ENCODE data around the gene PPP1R12A. TPM values are rescaled to one million over a fixed set of nuclear protein-coding genes. Genes with fewer than 3 reads are reported as not detected.

Gene PPP1R12A
- total and polyA plus RNA-seq, 12 donors: 11.5 to 73.5 (median 58.6) TPM

- Histone ChIP-seq H3K9me3 (no peaks in the 10 kb centered on the region), H3K27ac (peak overlapping the region in 6 of 10 donors; percentile 5 to 51 (median 26)), H3K36me3 (peaks cover 0 to 81% (median 6%) of the 10 kb centered on the region in 9 donors), H3K4me3 (no peak overlapping the region), H3K27me3 (no peaks in the 10 kb centered on the region), H3K4me1 (peaks cover 0 to 24% (median 13%) of the 10 kb centered on the region in 9 donors)
- ATAC-seq (peak in 1 of 8 donors; percentile 38), DNase-seq (no peak)
- no peak for TF ChIP-seq CTCF (IDR thresholded peaks at IDR 0.05)
- WGBS, 2 donors: 61 to 74% methylated on average over 1 of the region's 1 CpG
- intact Hi-C loops (cut with DNase I): loop anchor here in 2 of 10 donors (10.0 kb wide), 2 partner anchors 159 to 409 kb away; partner anchors contain the start of gene PPP1R12A (in 2 of the 2)
These were observed 158.8 kb downstream of the PPP1R12A start for GRCh38 chr12:79776111-79776510.

GRCh38 chr12:79775355-79776027 lies 159.4 kb downstream of the PPP1R12A start:
- no peaks in the 10 kb centered on the region for H3K27me3 ChIP-seq
- TF ChIP-seq CTCF (IDR thresholded peaks at IDR 0.05): no peak
- 59 to 79% methylated on average over 3 of the region's 3 CpGs for WGBS, 2 donors
- H3K4me1 ChIP-seq: peaks cover 0 to 24% (median 13%) of the 10 kb centered on the region in 9 donors
- intact Hi-C loops (cut with DNase I): loop anchor here in 2 of 10 donors (10.0 kb wide), 2 partner anchors 159 to 409 kb away; partner anchors contain the start of gene PPP1R12A (in 2 of the 2)
- H3K36me3 ChIP-seq: peaks cover 0 to 75% (median 6%) of the 10 kb centered on the region in 9 donors
- no peaks in the 10 kb centered on the region for H3K9me3 ChIP-seq
- peak overlapping the region in 7 of 10 donors; percentile 13 to 51 (median 26) for H3K27ac ChIP-seq
- no peak overlapping the region for H3K4me3 ChIP-seq
- no peak for DNase-seq
- peak in 2 of 8 donors; percentile 33 to 38 for ATAC-seq

- Histone ChIP-seq H3K36me3 (peaks cover 0 to 59% (median 0%) of the 10 kb centered on the region in 9 donors), H3K4me1 (peaks cover 0 to 34% (median 17%) of the 10 kb centered on the region in 9 donors), H3K9me3 (no peaks in the 10 kb centered on the region), H3K27me3 (no peaks in the 10 kb centered on the region), H3K27ac (peak overlapping the region in 1 of 10 donors; percentile 6), H3K4me3 (no peak overlapping the region)
- ATAC-seq (no peak), DNase-seq (no peak)
- intact Hi-C loops (cut with DNase I): loop anchor here in 2 of 10 donors (10.0 kb wide), 2 partner anchors 161 to 411 kb away; partner anchors contain the start of gene PPP1R12A (in 2 of the 2)
- no peak for TF ChIP-seq CTCF (IDR thresholded peaks at IDR 0.05)
These were observed 161.0 kb downstream of the PPP1R12A start for GRCh38 chr12:79773896-79774295.

- 78 to 80% methylated on average over 2 of the region's 2 CpGs for whole genome bisulfite sequencing, 2 donors
- H3K27ac ChIP-seq: peak overlapping the region in 7 of 10 donors; percentile 3 to 76 (median 51)
- intact Hi-C loops (cut with DNase I): loop anchor here in 3 of 10 donors (10.0 kb wide), 2 partner anchors 165 to 415 kb away; partner anchors contain the start of gene PPP1R12A (in 2 of the 3)
- DNase-seq (no peak), ATAC-seq (peak in 5 of 8 donors; percentile 44 to 72 (median 51))
- peaks cover 0 to 24% (median 6%) of the 10 kb centered on the region in 9 donors for H3K4me1 ChIP-seq
- no peak overlapping the region for H3K4me3 ChIP-seq
- H3K36me3 ChIP-seq: peaks cover 0 to 23% (median 0%) of the 10 kb centered on the region in 9 donors
- no peaks in the 10 kb centered on the region for H3K27me3 ChIP-seq
- no peaks in the 10 kb centered on the region for H3K9me3 ChIP-seq
- no peak for TF ChIP-seq CTCF (IDR thresholded peaks at IDR 0.05)
These were observed 164.9 kb downstream of the PPP1R12A start for GRCh38 chr12:79769860-79770485.
